WTC11 (cell line): ENCODE measurements around the gene HECW1.

Experiments
- CREB1 ChIP-seq: sonication (generic); formaldehyde crosslinking; IDR thresholded peaks from 2 replicates; pipeline ENCODE4 v1.8.0; 2023; ENCODE audit warnings: mild to moderate bottlenecking, missing genetic modification reagents
- FOXP1 ChIP-seq: sonication (generic); formaldehyde crosslinking; IDR thresholded peaks from 2 replicates; pipeline ENCODE4 v1.8.0; 2022; ENCODE audit warnings: missing genetic modification reagents, mild to moderate bottlenecking, moderate library complexity, borderline replicate concordance
- NFYB ChIP-seq: sonication (generic); formaldehyde crosslinking; conservative IDR thresholded peaks from 2 replicates; pipeline ENCODE4 v1.8.0; 2022; ENCODE audit warnings: low read depth, missing genetic modification reagents
- NR2C2 ChIP-seq: sonication (generic); formaldehyde crosslinking; IDR thresholded peaks from 2 replicates; pipeline ENCODE4 v1.8.0; 2022; ENCODE audit warnings: mild to moderate bottlenecking, missing genetic modification reagents
- RELA ChIP-seq: sonication (generic); formaldehyde crosslinking; IDR thresholded peaks from 2 replicates; pipeline ENCODE4 v1.8.1; 2022; ENCODE audit warnings: missing genetic modification reagents, mild to moderate bottlenecking, borderline replicate concordance
- SMAD4 ChIP-seq: sonication (generic); formaldehyde crosslinking; IDR thresholded peaks from 2 replicates; pipeline ENCODE4 v1.8.0; 2022; ENCODE audit warnings: mild to moderate bottlenecking, missing genetic modification reagents
- ZNF416 ChIP-seq: fragments of 250-450 bp; sonication (Bioruptor Pico); IDR thresholded peaks from 2 replicates; pipeline ENCODE4 v1.9.0; 2021; ENCODE audit warnings: mild to moderate bottlenecking, inconsistent platforms
- TF ChIP-seq, protein P1 (sequence below): sonication (generic); formaldehyde crosslinking; conservative IDR thresholded peaks from 2 replicates; pipeline ENCODE4 v1.8.1; 2022; ENCODE audit warnings: mild to moderate bottlenecking, missing genetic modification reagents
- TF ChIP-seq, protein P2 (sequence below): fragments of 200-600 bp; IDR thresholded peaks from 2 replicates; pipeline ENCODE4 v1.8.0; 2022; ENCODE audit warnings: antibody characterized with exemption
- TF ChIP-seq, protein P3 (sequence below): sonication (generic); formaldehyde crosslinking; IDR thresholded peaks from 2 replicates; pipeline ENCODE4 v1.8.1; 2023; ENCODE audit warnings: mild to moderate bottlenecking, missing genetic modification reagents, moderate library complexity
- TF ChIP-seq, protein P4 (sequence below): sonication (generic); formaldehyde crosslinking; IDR thresholded peaks from 2 replicates; pipeline ENCODE4 v1.8.0; 2023; ENCODE audit warnings: mild to moderate bottlenecking, missing genetic modification reagents

DNA sequence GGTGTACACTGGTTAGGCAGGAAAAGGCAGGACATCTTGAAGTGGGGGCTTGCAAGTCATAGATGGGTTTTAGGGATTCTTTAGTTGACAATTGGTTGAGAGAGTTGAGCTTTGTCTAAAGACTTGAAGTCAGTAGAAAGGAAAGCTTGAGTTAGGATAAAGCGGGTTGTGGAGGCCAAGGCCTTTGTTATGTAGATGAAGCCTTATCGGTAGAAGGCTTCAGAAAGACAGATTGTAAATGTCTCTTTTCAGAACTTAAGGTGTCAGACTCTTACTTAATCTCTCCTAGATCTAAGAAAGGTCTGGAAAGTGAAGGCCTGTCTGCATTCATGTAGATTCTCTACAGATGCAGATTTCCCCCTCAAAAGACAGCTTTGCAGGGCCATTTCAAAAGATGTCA is 177.4 kb downstream of the HECW1 start:
- TF ChIP-seq, protein P1, sequence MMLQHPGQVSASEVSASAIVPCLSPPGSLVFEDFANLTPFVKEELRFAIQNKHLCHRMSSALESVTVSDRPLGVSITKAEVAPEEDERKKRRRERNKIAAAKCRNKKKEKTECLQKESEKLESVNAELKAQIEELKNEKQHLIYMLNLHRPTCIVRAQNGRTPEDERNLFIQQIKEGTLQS (CRISPR knock-in tag): no peak
- no peak for TF ChIP-seq RELA (CRISPR knock-in tag)
- TF ChIP-seq, protein P2, sequence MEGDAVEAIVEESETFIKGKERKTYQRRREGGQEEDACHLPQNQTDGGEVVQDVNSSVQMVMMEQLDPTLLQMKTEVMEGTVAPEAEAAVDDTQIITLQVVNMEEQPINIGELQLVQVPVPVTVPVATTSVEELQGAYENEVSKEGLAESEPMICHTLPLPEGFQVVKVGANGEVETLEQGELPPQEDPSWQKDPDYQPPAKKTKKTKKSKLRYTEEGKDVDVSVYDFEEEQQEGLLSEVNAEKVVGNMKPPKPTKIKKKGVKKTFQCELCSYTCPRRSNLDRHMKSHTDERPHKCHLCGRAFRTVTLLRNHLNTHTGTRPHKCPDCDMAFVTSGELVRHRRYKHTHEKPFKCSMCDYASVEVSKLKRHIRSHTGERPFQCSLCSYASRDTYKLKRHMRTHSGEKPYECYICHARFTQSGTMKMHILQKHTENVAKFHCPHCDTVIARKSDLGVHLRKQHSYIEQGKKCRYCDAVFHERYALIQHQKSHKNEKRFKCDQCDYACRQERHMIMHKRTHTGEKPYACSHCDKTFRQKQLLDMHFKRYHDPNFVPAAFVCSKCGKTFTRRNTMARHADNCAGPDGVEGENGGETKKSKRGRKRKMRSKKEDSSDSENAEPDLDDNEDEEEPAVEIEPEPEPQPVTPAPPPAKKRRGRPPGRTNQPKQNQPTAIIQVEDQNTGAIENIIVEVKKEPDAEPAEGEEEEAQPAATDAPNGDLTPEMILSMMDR: no peak
- no peak for TF ChIP-seq SMAD4 (CRISPR knock-in tag)
- TF ChIP-seq NR2C2 (CRISPR knock-in tag): no peak
- TF ChIP-seq, protein P3, sequence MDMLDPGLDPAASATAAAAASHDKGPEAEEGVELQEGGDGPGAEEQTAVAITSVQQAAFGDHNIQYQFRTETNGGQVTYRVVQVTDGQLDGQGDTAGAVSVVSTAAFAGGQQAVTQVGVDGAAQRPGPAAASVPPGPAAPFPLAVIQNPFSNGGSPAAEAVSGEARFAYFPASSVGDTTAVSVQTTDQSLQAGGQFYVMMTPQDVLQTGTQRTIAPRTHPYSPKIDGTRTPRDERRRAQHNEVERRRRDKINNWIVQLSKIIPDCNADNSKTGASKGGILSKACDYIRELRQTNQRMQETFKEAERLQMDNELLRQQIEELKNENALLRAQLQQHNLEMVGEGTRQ: no peak
- no peak for TF ChIP-seq ZNF416 (CRISPR knock-in tag)
- no peak for TF ChIP-seq FOXP1 (CRISPR knock-in tag)
- no peak for TF ChIP-seq CREB1 (CRISPR knock-in tag)
- TF ChIP-seq, protein P4, sequence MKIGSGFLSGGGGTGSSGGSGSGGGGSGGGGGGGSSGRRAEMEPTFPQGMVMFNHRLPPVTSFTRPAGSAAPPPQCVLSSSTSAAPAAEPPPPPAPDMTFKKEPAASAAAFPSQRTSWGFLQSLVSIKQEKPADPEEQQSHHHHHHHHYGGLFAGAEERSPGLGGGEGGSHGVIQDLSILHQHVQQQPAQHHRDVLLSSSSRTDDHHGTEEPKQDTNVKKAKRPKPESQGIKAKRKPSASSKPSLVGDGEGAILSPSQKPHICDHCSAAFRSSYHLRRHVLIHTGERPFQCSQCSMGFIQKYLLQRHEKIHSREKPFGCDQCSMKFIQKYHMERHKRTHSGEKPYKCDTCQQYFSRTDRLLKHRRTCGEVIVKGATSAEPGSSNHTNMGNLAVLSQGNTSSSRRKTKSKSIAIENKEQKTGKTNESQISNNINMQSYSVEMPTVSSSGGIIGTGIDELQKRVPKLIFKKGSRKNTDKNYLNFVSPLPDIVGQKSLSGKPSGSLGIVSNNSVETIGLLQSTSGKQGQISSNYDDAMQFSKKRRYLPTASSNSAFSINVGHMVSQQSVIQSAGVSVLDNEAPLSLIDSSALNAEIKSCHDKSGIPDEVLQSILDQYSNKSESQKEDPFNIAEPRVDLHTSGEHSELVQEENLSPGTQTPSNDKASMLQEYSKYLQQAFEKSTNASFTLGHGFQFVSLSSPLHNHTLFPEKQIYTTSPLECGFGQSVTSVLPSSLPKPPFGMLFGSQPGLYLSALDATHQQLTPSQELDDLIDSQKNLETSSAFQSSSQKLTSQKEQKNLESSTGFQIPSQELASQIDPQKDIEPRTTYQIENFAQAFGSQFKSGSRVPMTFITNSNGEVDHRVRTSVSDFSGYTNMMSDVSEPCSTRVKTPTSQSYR: no peak
- TF ChIP-seq NFYB (CRISPR knock-in tag): no peak
